ENCODE data around the gene PEX11B.

PEX11B gene

DNA sequence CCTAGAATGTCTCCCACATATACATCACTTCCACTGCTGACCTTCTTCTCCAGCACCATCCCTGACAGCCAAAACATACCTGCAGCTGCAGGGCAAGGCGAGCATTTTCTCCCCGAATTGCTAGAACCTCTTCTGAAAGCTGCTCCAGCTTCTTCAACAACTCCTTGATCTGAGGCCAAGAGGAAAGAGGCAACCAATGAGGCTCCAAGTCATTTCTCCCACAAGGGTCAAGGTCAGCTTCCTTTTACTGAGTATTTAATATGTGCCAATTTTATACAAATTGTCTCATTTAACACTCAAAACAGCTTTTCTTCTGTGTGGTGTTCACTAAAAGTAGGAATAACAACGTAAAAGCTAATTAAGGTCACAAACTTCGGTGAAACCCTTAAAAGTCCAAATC is 50.3 kb downstream of the PEX11B start:
- no peak for DNase-seq

DNA sequence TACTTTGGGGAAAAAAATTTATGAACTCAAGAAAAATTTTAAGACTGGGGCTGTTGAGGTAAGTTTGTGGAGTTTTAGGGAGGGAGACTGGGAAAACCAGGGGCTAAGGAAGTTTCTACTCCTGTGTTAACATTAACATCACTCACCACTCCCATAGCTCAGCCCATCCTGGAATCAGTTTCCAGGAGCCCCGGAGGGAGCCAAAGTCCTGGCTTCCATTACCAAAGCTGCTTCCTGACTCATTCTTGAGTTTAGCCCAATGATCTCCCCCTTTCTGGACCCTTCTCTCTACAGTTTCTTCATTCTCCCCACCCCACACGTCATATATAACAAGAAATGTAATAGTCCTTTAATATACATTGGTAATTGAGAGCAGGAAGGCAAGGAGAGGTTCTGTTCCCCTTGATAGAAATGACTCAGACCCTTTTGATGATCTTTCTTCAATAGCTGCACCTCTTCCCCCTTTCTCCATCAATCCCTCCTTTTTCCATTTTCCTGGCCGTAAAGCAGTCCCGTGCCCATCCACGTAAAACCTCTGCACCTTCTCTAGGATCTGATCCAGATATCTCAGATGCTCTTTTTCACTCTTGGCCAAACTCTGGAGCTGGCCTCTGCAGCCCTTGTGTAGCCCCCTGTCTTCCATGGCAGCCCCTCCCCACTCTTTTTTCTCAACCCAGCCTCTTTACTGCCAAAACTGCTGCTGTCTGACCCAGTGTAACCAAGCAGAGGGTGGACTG is 55.1 kb downstream of the PEX11B start:
- DNase-seq, result no peak

Data from suppressor macrophage treated with lipopolysaccharide for 1 hour (primary cell).